ENCODE measurements around the gene SNX8.
"Not testable (repeated sequence)": the region's sequence is repeated elsewhere in the genome, so short reads cannot be mapped to it uniquely, and the experiment has no call there.

GRCh38 chr7:2332606-2333231 lies 18.5 kb upstream of the SNX8 start:
- TF ChIP-seq EZH2phosphoT487 (IDR thresholded peaks at IDR 0.05; ENCODE audit: borderline replicate concordance, low read length); CTCF (IDR thresholded peaks at IDR 0.05; ENCODE audit: low read depth, low read length, poor library complexity, severe bottlenecking): not testable (repeated sequence)
